HFFc6 (cell line): ENCODE measurements around the gene FAM156A. TPM values are rescaled to one million over a fixed set of nuclear protein-coding genes. Genes with fewer than 3 reads are reported as not detected.
"Not testable (repeated sequence)": the region's sequence is repeated elsewhere in the genome, so short reads cannot be mapped to it uniquely, and the experiment has no call there.

Source experiments
- DNase-seq: peaks from one replicate; pipeline ENCODE4 v3.0.0-alpha.2; 2018
- H3K27ac Mint-ChIP-seq: 2 replicates; pipeline ENCODE4 v1.8.0; 2020; ENCODE audit warnings: mild to moderate bottlenecking, mixed read lengths
- H3K27me3 Mint-ChIP-seq: 2 replicates; pipeline ENCODE4 v1.8.0; 2021; ENCODE audit warnings: mild to moderate bottlenecking, moderate library complexity, mixed read lengths; ENCODE audit not compliant: insufficient read depth
- H3K36me3 Mint-ChIP-seq: 2 replicates; pipeline ENCODE4 v1.8.0; 2021; ENCODE audit warnings: low read depth, mixed read lengths
- H3K4me1 Mint-ChIP-seq: 2 replicates; pipeline ENCODE4 v1.8.0; 2020; ENCODE audit warnings: low read depth, mixed read lengths
- H3K4me3 Mint-ChIP-seq: 2 replicates; pipeline ENCODE4 v1.8.0; 2020; ENCODE audit warnings: mild to moderate bottlenecking, moderate library complexity, mixed read lengths
- H3K9me3 Mint-ChIP-seq: 2 replicates; pipeline ENCODE4 v1.8.0; 2020; ENCODE audit warnings: mild to moderate bottlenecking, mixed read lengths
- total RNA-seq, 6 experiments: library from RNA; stranded (reverse); fragmentation: NEBNext Ultra II Directional; extraction: Animal tissue kit (Norgen Biotek cat#: 25700); gene quantifications; 2 replicates in 1 of 6; 3 replicates in 5 of 6; pipeline ENCODE4 v1.2.3, GENCODE V29; 2021

FAM156A gene
- total RNA-seq, 6 experiments from 2014 or later = 13.0 to 19.1 (median 16.6) TPM

GRCh38 chrX:52966993-52967738 is 8.8 kb upstream of the FAM156A start:
- DNase-seq, H3K27ac Mint-ChIP-seq, H3K9me3 Mint-ChIP-seq, H3K36me3 Mint-ChIP-seq, H3K27me3 Mint-ChIP-seq, H3K4me3 Mint-ChIP-seq, H3K4me1 Mint-ChIP-seq: not testable (repeated sequence)

DNA sequence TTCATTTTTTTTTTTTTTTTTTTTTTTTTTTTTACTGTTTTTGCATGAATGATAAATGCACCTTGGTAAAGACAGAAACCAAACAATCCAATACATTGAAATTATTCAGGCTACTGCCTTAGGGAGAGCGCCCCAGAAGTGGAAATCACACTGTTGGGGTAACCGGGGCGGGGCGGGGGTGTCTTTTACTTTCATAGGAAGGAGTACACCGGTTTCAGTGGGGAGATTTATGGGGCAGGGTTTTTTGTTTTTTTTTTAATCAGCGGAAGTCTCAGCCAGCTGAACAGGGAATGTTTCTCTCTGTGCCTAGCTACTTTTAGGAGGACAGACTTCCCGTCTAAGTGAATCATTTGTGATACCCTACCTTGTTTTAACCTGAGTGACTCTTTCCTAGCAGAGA is 643 bp upstream of the FAM156A start:
- not testable (repeated sequence) for H3K4me3 Mint-ChIP-seq

DNA sequence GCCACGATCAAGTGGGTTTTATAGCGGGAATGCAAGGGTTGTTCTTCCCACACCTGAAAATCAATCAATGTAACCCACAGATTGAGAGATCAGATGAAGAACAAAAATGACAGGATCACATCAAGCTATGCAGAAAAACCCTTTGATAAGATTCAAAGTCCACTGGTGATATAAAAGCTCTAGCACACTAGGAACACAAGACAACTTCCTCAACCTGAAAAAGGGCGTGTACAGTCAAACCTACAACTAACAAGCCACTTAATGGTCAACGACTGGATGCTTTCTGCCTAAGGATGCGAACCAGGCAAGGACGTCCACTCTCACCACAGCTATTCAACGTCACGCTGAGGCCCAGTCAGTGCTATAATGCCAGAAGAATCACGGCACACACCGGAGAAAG is 8.4 kb downstream of the FAM156A start:
- H3K36me3 Mint-ChIP-seq, H3K9me3 Mint-ChIP-seq, H3K27ac Mint-ChIP-seq, H3K4me1 Mint-ChIP-seq, H3K27me3 Mint-ChIP-seq, H3K4me3 Mint-ChIP-seq, DNase-seq: not testable (repeated sequence)

More for the DNA sequence above, 643 bp upstream of the FAM156A start:
- DNase-seq, H3K9me3 Mint-ChIP-seq, H3K27me3 Mint-ChIP-seq, H3K27ac Mint-ChIP-seq, H3K4me1 Mint-ChIP-seq, H3K36me3 Mint-ChIP-seq: not testable (repeated sequence)

GRCh38 chrX:52949325-52949724 is 9.0 kb downstream of the FAM156A start:
- H3K36me3 Mint-ChIP-seq, H3K9me3 Mint-ChIP-seq, H3K27me3 Mint-ChIP-seq, H3K4me3 Mint-ChIP-seq, H3K27ac Mint-ChIP-seq, DNase-seq, H3K4me1 Mint-ChIP-seq: not testable (repeated sequence)

DNA sequence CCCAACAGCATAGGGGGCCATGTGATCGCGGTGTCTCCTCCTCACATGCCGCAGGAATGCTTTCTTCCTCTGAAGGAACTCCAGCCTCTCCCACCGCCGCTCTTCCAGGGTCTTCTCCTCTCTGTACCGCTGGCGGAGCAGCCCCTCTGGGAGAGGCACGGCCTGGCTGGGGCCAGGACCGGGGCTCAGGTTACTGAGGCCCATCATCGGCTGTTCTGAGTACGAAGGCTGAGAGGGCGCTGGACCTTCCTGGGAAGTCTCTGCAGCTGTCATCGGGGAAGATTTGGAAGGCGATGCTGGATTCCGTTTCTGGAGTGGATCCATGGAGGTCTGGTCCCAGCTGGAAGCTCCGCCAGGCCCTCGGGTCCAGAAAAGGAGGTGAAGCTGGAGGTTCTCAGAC is 10.1 kb downstream of the FAM156A start:
- not testable (repeated sequence) for H3K4me1 Mint-ChIP-seq, H3K27me3 Mint-ChIP-seq, H3K4me3 Mint-ChIP-seq, H3K9me3 Mint-ChIP-seq, DNase-seq, H3K36me3 Mint-ChIP-seq, H3K27ac Mint-ChIP-seq

- not testable (repeated sequence) for DNase-seq, H3K4me3 Mint-ChIP-seq
Measured at GRCh38 chrX:52947501-52947900, 10.8 kb downstream of the FAM156A start.

GRCh38 chrX:52945838-52946494 is 12.4 kb downstream of the FAM156A start:
- not testable (repeated sequence) for H3K27ac Mint-ChIP-seq, H3K9me3 Mint-ChIP-seq, H3K4me1 Mint-ChIP-seq, DNase-seq, H3K36me3 Mint-ChIP-seq, H3K4me3 Mint-ChIP-seq, H3K27me3 Mint-ChIP-seq

More at GRCh38 chrX:52947501-52947900, 10.8 kb downstream of the FAM156A start:
- H3K4me1 Mint-ChIP-seq, H3K27ac Mint-ChIP-seq, H3K36me3 Mint-ChIP-seq, H3K9me3 Mint-ChIP-seq, H3K27me3 Mint-ChIP-seq: not testable (repeated sequence)

DNA sequence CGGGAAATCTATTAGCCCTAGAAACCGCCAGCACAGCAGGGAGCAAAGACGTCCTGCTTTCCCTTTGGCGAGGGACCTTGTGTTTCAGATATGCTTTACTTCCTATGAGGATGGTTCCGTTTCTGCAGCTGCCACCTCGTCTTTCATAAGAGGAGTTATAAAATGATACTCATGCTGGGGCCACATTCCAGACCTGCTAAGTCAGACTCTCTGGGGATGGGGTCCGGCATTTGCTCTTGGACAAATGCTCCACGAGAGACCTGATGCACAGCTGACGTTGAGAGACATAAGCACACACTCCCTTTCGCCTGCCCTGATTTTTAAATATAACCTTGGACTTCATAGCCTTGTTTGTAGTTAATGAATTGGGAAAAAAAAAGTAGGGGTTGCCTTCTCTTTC is 16.6 kb downstream of the FAM156A start:
- H3K27ac Mint-ChIP-seq, H3K36me3 Mint-ChIP-seq, H3K4me3 Mint-ChIP-seq: not testable (repeated sequence)

DNA sequence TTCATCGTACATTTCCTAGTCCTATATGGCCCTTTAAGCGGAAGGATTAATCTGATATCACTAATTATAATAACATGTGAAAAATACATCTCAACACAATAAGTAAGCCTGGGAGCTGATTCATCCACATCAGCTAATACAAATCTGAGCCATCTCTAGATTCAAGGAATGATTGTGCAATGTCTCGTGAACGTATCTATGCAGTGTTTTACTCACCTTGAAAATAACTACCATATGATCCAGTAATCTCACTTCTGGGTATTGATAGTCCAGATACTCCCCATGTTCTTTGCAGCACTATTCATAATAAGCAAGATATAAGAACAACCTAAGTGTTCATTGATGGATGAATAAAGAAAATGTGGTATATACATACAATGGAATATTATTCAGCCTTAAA is 17.6 kb downstream of the FAM156A start:
- not testable (repeated sequence) for H3K27me3 Mint-ChIP-seq, H3K27ac Mint-ChIP-seq, H3K36me3 Mint-ChIP-seq, DNase-seq, H3K9me3 Mint-ChIP-seq, H3K4me3 Mint-ChIP-seq, H3K4me1 Mint-ChIP-seq

More for the DNA sequence above, 16.6 kb downstream of the FAM156A start:
- not testable (repeated sequence) for H3K27me3 Mint-ChIP-seq, DNase-seq, H3K9me3 Mint-ChIP-seq, H3K4me1 Mint-ChIP-seq

DNA sequence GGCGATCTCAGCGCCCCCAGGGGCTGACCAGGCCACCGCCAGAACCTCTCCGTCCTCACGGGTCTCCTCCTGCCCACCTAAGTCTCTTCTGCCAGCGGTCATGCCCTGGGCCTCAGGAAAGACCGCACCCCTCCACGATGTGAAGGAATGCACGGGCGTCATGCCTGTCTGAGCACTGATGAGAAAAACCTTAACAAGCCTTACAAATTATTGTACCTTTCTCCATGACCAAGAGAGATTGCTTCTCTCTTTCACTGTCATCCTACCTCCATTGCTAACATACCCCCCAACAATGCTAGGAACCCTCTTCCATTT is 22.9 kb downstream of the FAM156A start:
- H3K4me1 Mint-ChIP-seq, H3K36me3 Mint-ChIP-seq, H3K9me3 Mint-ChIP-seq, DNase-seq, H3K27me3 Mint-ChIP-seq: not testable (repeated sequence)
- Mint-ChIP-seq H3K27ac (peak overlapping the region; percentile 100), H3K4me3 (peak overlapping the region; percentile 96)
